ENCODE results near the gene PDIK1L. TPM values are rescaled to one million over a fixed set of nuclear protein-coding genes. Genes with fewer than 3 reads are reported as not detected.
A peak's percentile ranks its signal among the peaks of the same experiment; 100 is the strongest.

The PDIK1L gene
- total RNA-seq, 1 donor from 2014 or later: 6.3 TPM

DNA sequence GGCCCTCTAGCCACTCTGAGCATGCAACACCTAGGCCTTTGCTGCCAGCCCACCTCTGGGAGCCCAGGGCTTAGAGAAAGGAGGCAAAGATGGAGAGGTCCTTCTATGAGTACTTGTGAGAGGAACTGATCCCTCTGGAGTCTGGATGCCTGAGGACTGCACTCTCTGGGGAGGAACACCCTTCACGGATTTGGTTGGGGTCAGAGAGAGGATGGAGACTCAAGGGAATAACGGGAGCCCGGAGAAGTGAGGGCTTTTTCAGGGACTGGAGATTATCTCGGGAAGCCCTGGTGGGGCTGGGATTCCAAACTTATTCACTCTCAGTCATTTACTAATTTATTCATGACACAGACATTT, 57.6 kb downstream of the PDIK1L start:
- DNase-seq (ENCODE audit: low spot score) (no peak), ATAC-seq (no peak)

DNA sequence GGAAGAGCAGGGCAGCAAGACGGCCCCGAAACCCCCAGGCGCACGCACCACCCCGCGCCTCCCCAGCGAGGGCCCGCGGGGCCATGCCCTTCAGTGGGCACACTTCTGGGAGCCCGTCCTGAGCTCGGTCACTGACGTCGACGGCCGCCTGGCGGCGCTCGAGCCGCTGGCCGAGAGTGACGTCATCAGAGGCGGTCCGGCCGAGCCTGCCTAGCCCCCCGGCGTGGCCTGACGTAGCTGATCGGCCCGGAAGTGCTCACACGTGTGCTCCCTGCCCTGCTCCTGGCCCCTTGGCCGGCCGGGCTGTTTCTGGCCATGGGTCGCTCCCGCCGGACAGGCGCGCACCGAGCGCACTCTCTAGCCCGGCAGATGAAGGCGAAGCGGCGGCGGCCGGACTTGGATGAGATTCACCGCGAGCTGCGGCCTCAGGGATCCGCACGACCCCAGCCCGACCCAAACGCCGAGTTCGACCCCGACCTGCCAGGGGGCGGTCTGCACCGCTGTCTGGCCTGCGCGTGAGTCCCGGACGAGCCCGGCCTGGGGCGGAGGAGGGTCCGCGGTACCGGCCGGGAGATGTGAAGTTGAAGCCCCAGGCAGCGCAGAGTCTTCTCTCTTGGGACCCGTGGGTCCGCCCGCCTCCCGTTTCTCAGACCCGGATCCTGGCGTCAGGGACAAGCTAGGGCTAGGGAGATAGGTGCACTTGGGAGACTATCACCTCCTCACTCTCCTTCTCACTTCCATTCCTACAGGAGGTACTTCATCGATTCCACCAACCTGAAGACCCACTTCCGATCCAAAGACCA, 58.2 kb downstream of the PDIK1L start, which contains the start of gene ZNF593:
Gene ZNF593, plus strand, starts transcription at position 240 of the 803 bp plus-strand sequence. Its CDS starts 76 bp downstream, at position 316.
- DNase-seq (ENCODE audit: low spot score) (peak; percentile 92), ATAC-seq (peak; percentile 97)

GRCh38 chr1:26170472-26170821, 58.8 kb downstream of the PDIK1L start:
- DNase-seq (ENCODE audit: low spot score): no peak
- ATAC-seq: peak; percentile 2

DNA sequence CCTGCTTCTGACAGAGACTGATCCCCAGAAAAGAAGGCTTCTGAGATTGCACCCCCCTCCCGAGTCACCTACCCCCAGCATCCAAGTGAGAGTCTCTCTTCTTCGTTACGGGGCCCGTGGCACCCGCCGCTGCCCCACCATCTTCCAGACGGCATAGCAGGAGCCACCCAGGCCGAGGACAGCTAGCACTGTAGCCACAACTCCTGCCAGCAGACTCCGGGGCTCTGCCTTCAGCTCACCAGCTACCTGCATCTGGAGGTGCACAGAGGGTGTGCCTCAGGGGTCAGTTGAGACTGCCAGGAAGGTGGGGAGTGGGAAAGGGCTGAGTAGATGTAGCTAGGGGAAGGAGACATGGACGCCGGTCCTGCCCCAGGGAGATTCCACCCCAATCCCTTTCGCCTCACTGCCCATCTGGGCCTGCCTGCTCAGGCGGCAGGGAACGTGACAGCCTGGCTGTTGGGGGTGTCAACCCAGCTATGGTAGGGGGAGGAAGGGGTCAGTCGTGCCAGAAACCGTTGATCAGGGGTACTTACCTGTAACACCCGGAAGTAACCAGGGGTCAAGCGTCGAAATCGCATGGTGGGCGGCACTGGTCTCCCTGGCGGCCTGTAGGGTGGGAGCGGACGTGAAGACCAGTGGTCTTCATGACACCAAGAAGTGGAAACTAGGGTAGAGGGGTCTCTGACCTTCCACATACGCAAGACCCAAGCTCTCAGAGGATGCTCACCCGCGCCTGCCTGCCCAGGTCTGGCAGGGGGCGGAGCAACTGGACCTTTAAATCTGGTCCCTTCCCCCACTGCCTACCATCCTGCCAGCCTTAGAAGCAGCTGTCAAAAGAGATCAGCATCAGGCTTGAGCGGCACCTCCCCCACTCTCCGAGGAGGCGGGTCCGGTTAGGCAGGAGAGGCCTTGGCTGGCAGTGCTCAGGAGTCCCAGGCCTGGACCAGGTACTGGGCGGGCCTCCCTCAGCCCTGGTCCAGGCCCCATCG, 59.8 kb downstream of the PDIK1L start, which contains the start of gene ZNF593OS:
Gene ZNF593OS, minus strand, starts transcription at position 749 of the 989 bp plus-strand sequence. Its CDS starts 171 bp downstream, at position 578.
- ATAC-seq (no peak), DNase-seq (ENCODE audit: low spot score) (no peak)

Other genes starting within 250 kb of the PDIK1L start
- 5.1 TPM for gene PAQR7, start 236.1 kb upstream of the PDIK1L start, total RNA-seq
- gene STMN1, start 205.4 kb upstream of the PDIK1L start, total RNA-seq: 5.2 TPM
- gene PAFAH2, start 113.8 kb upstream of the PDIK1L start, total RNA-seq: 23.1 TPM
- not detected for gene EXTL1, start 90.0 kb upstream of the PDIK1L start, total RNA-seq
- 0.33 TPM for gene SLC30A2, start 65.7 kb upstream of the PDIK1L start, total RNA-seq
- 0.20 TPM for gene TRIM63, start 44.2 kb upstream of the PDIK1L start, total RNA-seq
- gene FAM110D, start 47.3 kb downstream of the PDIK1L start, total RNA-seq: 0.28 TPM
- gene C1orf232, start 57.1 kb downstream of the PDIK1L start, total RNA-seq: not detected
- gene ZNF593, start 58.1 kb downstream of the PDIK1L start, total RNA-seq: 23.7 TPM
- gene ZNF593OS, start 60.0 kb downstream of the PDIK1L start, total RNA-seq: not detected
- 0.63 TPM for gene CNKSR1, start 65.7 kb downstream of the PDIK1L start, total RNA-seq
- not detected for gene CATSPER4, start 78.8 kb downstream of the PDIK1L start, total RNA-seq
- gene CEP85, start 122.4 kb downstream of the PDIK1L start, total RNA-seq: 5.5 TPM
- 31.5 TPM for gene SH3BGRL3, start 168.3 kb downstream of the PDIK1L start, total RNA-seq
- 7.8 TPM for gene UBXN11, start 194.8 kb downstream of the PDIK1L start, total RNA-seq
- gene CD52, start 206.1 kb downstream of the PDIK1L start, total RNA-seq: 3.0 TPM
- 0.18 TPM for gene CRYBG2, start 242.3 kb downstream of the PDIK1L start, total RNA-seq